ENCODE data around the gene BAHCC1.

The BAHCC1 gene

GRCh38 chr17:81459224-81459623, 64.0 kb downstream of the BAHCC1 start:
- no peak overlapping the region for H3K27ac ChIP-seq (ENCODE audit: low read depth, low read length, severe bottlenecking)
- H3K4me1 ChIP-seq (ENCODE audit: control insufficient read depth, insufficient read depth, low read length, poor library complexity, severe bottlenecking): peaks cover 20% of the 10 kb centered on the region
- H3K9me3 ChIP-seq (ENCODE audit: control insufficient read depth, low read length): no peaks in the 10 kb centered on the region
- H3K36me3 ChIP-seq (ENCODE audit: control insufficient read depth, insufficient read depth, low read length): peaks cover 37% of the 10 kb centered on the region
- 92 to 96% methylated on average over 27 of the region's 27 CpGs for WGBS, 2 experiments (ENCODE audit: insufficient coverage in 2 of 2)
- H3K4me3 ChIP-seq (ENCODE audit: extremely low read depth, insufficient read depth, low read length, poor library complexity, severe bottlenecking): no peak overlapping the region

- no peak overlapping the region for H3K27ac ChIP-seq (ENCODE audit: low read depth, low read length, severe bottlenecking)
- peaks cover 17% of the 10 kb centered on the region for H3K4me1 ChIP-seq (ENCODE audit: control insufficient read depth, insufficient read depth, low read length, poor library complexity, severe bottlenecking)
- no peak overlapping the region for H3K4me3 ChIP-seq (ENCODE audit: extremely low read depth, insufficient read depth, low read length, poor library complexity, severe bottlenecking)
- 80 to 87% methylated on average over 3 to 15 of the region's 16 CpGs for WGBS, 2 experiments (ENCODE audit: insufficient coverage in 2 of 2)
- H3K36me3 ChIP-seq (ENCODE audit: control insufficient read depth, insufficient read depth, low read length): peaks cover 36% of the 10 kb centered on the region
- no peaks in the 10 kb centered on the region for H3K9me3 ChIP-seq (ENCODE audit: control insufficient read depth, low read length)
Observed at GRCh38 chr17:81459864-81460263, 64.6 kb downstream of the BAHCC1 start.

- peaks cover 15% of the 10 kb centered on the region for H3K4me1 ChIP-seq (ENCODE audit: control insufficient read depth, insufficient read depth, low read length, poor library complexity, severe bottlenecking)
- WGBS, 2 experiments (ENCODE audit: insufficient coverage in 2 of 2): 96 to 97% methylated on average over 28 to 43 of the region's 43 CpGs
- H3K9me3 ChIP-seq (ENCODE audit: control insufficient read depth, low read length): no peaks in the 10 kb centered on the region
- peaks cover 27% of the 10 kb centered on the region for H3K36me3 ChIP-seq (ENCODE audit: control insufficient read depth, insufficient read depth, low read length)
- H3K27ac ChIP-seq (ENCODE audit: low read depth, low read length, severe bottlenecking): no peak overlapping the region
- no peak overlapping the region for H3K4me3 ChIP-seq (ENCODE audit: extremely low read depth, insufficient read depth, low read length, poor library complexity, severe bottlenecking)
Observed at GRCh38 chr17:81460856-81461460, 65.7 kb downstream of the BAHCC1 start.

- 95% methylated on average over 45 to 48 of the region's 50 CpGs for WGBS, 2 experiments (ENCODE audit: insufficient coverage in 2 of 2)
- Histone ChIP-seq H3K4me3 (ENCODE audit: extremely low read depth, insufficient read depth, low read length, poor library complexity, severe bottlenecking) (no peak overlapping the region), H3K27ac (ENCODE audit: low read depth, low read length, severe bottlenecking) (no peak overlapping the region), H3K36me3 (ENCODE audit: control insufficient read depth, insufficient read depth, low read length) (peaks cover 27% of the 10 kb centered on the region), H3K9me3 (ENCODE audit: control insufficient read depth, low read length) (no peaks in the 10 kb centered on the region), H3K4me1 (ENCODE audit: control insufficient read depth, insufficient read depth, low read length, poor library complexity, severe bottlenecking) (peaks cover 6% of the 10 kb centered on the region)
Observed at GRCh38 chr17:81461607-81462500, 66.6 kb downstream of the BAHCC1 start.

GRCh38 chr17:81462506-81463125, 67.4 kb downstream of the BAHCC1 start:
- H3K9me3 ChIP-seq (ENCODE audit: control insufficient read depth, low read length): no peaks in the 10 kb centered on the region
- H3K36me3 ChIP-seq (ENCODE audit: control insufficient read depth, insufficient read depth, low read length): peaks cover 27% of the 10 kb centered on the region
- no peak overlapping the region for H3K4me3 ChIP-seq (ENCODE audit: extremely low read depth, insufficient read depth, low read length, poor library complexity, severe bottlenecking)
- no peaks in the 10 kb centered on the region for H3K4me1 ChIP-seq (ENCODE audit: control insufficient read depth, insufficient read depth, low read length, poor library complexity, severe bottlenecking)
- 94 to 97% methylated on average over 29 to 33 of the region's 33 CpGs for WGBS, 2 experiments (ENCODE audit: insufficient coverage in 2 of 2)
- no peak overlapping the region for H3K27ac ChIP-seq (ENCODE audit: low read depth, low read length, severe bottlenecking)

- H3K27ac ChIP-seq (ENCODE audit: low read depth, low read length, severe bottlenecking): no peak overlapping the region
- no peaks in the 10 kb centered on the region for H3K4me1 ChIP-seq (ENCODE audit: control insufficient read depth, insufficient read depth, low read length, poor library complexity, severe bottlenecking)
- 96 to 97% methylated on average over 26 to 32 of the region's 32 CpGs for WGBS, 2 experiments (ENCODE audit: insufficient coverage in 2 of 2)
- no peaks in the 10 kb centered on the region for H3K9me3 ChIP-seq (ENCODE audit: control insufficient read depth, low read length)
- peaks cover 27% of the 10 kb centered on the region for H3K36me3 ChIP-seq (ENCODE audit: control insufficient read depth, insufficient read depth, low read length)
- no peak overlapping the region for H3K4me3 ChIP-seq (ENCODE audit: extremely low read depth, insufficient read depth, low read length, poor library complexity, severe bottlenecking)
Observed at GRCh38 chr17:81463506-81463905, 68.2 kb downstream of the BAHCC1 start.

GRCh38 chr17:81464586-81464985, 69.3 kb downstream of the BAHCC1 start:
- no peak overlapping the region for H3K27ac ChIP-seq (ENCODE audit: low read depth, low read length, severe bottlenecking)
- peaks cover 21% of the 10 kb centered on the region for H3K36me3 ChIP-seq (ENCODE audit: control insufficient read depth, insufficient read depth, low read length)
- H3K9me3 ChIP-seq (ENCODE audit: control insufficient read depth, low read length): no peaks in the 10 kb centered on the region
- H3K4me1 ChIP-seq (ENCODE audit: control insufficient read depth, insufficient read depth, low read length, poor library complexity, severe bottlenecking): no peaks in the 10 kb centered on the region
- whole genome bisulfite sequencing, 2 experiments (ENCODE audit: insufficient coverage in 2 of 2): 80 to 98% methylated on average over 2 to 7 of the region's 9 CpGs
- no peak overlapping the region for H3K4me3 ChIP-seq (ENCODE audit: extremely low read depth, insufficient read depth, low read length, poor library complexity, severe bottlenecking)

- peaks cover 21% of the 10 kb centered on the region for H3K36me3 ChIP-seq (ENCODE audit: control insufficient read depth, insufficient read depth, low read length)
- H3K4me3 ChIP-seq (ENCODE audit: extremely low read depth, insufficient read depth, low read length, poor library complexity, severe bottlenecking): no peak overlapping the region
- H3K27ac ChIP-seq (ENCODE audit: low read depth, low read length, severe bottlenecking): no peak overlapping the region
- WGBS, 2 experiments (ENCODE audit: insufficient coverage in 2 of 2): 89 to 90% methylated on average over 10 of the region's 17 CpGs
- no peaks in the 10 kb centered on the region for H3K4me1 ChIP-seq (ENCODE audit: control insufficient read depth, insufficient read depth, low read length, poor library complexity, severe bottlenecking)
- H3K9me3 ChIP-seq (ENCODE audit: control insufficient read depth, low read length): no peaks in the 10 kb centered on the region
Observed at GRCh38 chr17:81465910-81466309, 70.7 kb downstream of the BAHCC1 start.

GRCh38 chr17:81466564-81467472, 71.6 kb downstream of the BAHCC1 start:
- 89 to 93% methylated on average over 33 of the region's 33 CpGs for WGBS, 2 experiments (ENCODE audit: insufficient coverage in 2 of 2)
- no peaks in the 10 kb centered on the region for H3K9me3 ChIP-seq (ENCODE audit: control insufficient read depth, low read length)
- no peaks in the 10 kb centered on the region for H3K4me1 ChIP-seq (ENCODE audit: control insufficient read depth, insufficient read depth, low read length, poor library complexity, severe bottlenecking)
- H3K4me3 ChIP-seq (ENCODE audit: extremely low read depth, insufficient read depth, low read length, poor library complexity, severe bottlenecking): no peak overlapping the region
- H3K27ac ChIP-seq (ENCODE audit: low read depth, low read length, severe bottlenecking): peak overlapping the region; percentile 10
- peaks cover 17% of the 10 kb centered on the region for H3K36me3 ChIP-seq (ENCODE audit: control insufficient read depth, insufficient read depth, low read length)

- Histone ChIP-seq H3K27ac (ENCODE audit: low read depth, low read length, severe bottlenecking) (no peak overlapping the region), H3K36me3 (ENCODE audit: control insufficient read depth, insufficient read depth, low read length) (peaks cover 6% of the 10 kb centered on the region), H3K9me3 (ENCODE audit: control insufficient read depth, low read length) (no peaks in the 10 kb centered on the region), H3K4me1 (ENCODE audit: control insufficient read depth, insufficient read depth, low read length, poor library complexity, severe bottlenecking) (no peaks in the 10 kb centered on the region), H3K4me3 (ENCODE audit: extremely low read depth, insufficient read depth, low read length, poor library complexity, severe bottlenecking) (no peak overlapping the region)
- WGBS, 2 experiments (ENCODE audit: insufficient coverage in 2 of 2): 90 to 94% methylated on average over 17 to 18 of the region's 18 CpGs
Observed at GRCh38 chr17:81468111-81468769, 73.0 kb downstream of the BAHCC1 start.
